NCI-H2029 treated with DMSO at 0.1 percent for 48 hours (cell line): Measurements from ENCODE around the gene SKAP1.
"Not testable (repeated sequence)": the region's sequence is repeated elsewhere in the genome, so short reads cannot be mapped to it uniquely, and the experiment has no call there.

Experiments used
- DNase-seq: peaks from one replicate; lab custom pipeline; 2025; lab: John Stamatoyannopoulos, UW

Gene SKAP1

DNA sequence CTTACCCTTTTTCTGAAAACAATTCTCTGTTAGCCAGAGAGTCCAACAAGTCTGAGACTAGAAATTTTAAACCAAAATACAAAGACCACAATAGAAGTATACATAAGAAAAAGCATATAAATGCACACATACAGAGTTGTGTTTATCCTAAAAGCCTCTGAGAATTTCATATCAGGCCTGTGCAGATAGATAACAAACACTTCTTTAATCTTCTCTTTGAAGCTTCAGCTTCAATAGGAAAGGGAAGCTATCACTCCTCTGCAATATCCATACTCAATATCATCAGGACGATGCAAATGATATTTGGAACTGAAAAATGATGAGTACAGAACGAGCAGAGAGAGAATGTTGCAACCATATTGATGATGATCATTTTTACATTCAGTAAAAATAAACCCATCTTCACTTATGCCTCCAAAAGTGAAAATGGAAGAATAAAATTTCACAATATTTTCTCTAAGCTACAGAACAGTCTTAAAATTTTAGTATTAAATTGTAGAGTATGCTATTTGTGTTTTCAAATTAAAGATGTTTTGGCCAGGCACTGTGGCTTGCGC lies 61.6 kb downstream of the SKAP1 start:
- DNase-seq, result no peak

DNA sequence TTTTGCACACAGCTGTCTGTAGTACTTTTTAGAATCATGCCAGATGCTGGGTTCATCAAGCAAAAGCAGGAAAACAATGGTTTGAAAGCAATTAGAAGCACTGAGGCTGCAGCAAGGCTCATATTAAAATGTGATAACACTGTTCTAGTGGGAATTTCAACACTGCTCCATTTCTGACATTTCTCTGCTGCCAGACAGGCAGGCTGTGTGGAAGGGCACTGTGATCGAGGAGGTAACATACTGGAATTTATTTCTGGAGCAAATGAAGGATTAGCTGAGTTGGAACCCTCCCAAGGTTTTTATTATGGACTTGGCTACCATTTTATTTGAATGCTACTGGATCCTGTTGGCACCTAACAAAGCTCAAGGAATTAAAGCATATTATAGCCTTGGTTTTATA lies 66.9 kb downstream of the SKAP1 start:
- no peak for DNase-seq

DNA sequence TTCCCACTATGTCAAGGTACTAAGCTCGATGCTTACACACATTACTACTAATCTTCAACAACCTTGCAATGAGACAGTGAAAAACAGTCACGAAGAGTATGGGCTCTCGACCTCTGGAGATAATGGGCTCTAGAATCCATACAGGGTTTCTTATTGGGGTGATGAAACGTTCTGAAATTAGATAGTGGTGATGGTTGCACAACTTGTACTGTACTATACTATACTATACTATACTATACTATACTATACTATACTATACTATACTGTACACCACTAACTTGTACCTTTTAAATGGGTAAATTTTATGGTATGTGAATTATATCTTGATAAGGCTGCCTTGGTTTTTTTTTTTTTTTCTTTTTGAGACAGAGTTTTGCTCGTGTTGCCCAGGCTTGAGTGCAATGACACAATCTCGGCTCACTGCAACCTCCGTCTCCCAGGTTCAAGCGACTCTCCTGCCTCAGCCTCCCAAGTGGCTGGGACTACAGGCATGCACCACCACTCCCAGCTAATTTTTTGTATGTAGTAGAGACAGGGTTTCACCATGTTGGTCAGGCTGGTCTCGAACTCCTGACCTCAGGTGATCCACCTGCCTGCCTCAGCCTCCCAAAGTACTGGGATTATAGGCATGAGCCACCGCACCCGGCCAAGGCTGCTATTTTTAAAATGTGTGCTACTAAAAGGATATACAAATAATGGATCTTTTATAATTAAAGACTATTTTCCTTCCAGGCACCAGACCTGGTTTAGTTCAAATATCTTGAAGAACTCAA lies 69.0 kb downstream of the SKAP1 start:
- not testable (repeated sequence) for DNase-seq

DNA sequence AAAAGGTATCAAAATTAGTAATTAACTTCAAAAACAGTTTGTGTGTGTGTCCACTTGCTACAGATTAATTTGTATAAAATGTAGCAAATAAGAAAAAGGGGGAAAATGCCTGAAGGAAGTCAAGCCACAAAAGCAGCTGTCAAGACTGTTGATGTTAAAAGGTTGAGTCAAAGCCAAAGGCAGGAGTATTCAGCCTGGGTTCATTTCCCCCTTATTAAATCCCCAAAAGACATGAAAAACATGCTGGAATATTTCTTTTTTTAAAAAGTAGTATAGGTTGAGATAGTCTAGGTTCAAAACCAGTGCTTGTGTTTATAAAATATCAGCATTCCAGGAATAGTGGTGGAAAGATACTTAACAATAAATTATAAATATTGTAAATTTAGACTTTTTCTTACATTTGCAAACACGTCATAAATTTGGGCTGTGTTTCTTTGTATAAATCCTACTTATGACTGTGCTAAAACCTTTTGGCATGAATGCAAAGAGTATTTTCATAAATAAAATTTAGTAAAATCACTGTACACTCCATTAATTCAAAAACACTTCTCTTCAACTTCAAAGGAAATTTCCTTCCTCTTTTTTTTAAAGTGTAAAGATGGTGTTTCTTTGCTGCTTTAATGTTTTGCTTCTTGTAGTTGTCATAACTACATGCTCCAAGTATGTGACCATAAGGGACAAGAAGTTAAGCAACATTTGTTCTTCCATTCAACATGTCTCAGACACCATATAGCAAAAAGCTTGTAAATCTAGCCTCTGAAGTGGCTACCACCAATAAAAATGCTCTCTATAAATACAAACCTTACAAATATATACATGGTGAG lies 72.0 kb downstream of the SKAP1 start:
- no peak for DNase-seq

DNA sequence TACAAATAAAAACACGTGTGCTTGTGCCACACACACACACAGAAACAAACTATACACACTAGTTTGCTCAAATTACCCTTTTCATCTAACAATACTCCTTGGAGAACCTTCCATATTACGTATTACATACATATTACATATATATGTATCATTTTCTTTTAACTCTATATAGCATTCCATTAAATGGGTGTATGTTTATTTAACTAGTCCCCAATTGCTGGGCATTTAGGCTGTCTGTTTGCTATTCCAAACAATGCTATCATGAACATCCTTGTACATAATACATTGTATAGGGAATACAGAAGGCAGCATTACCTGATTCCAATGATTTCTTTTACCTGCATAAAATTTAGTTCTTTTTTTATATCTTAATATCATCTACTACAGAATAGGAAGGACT lies 73.1 kb downstream of the SKAP1 start:
- no peak for DNase-seq

DNA sequence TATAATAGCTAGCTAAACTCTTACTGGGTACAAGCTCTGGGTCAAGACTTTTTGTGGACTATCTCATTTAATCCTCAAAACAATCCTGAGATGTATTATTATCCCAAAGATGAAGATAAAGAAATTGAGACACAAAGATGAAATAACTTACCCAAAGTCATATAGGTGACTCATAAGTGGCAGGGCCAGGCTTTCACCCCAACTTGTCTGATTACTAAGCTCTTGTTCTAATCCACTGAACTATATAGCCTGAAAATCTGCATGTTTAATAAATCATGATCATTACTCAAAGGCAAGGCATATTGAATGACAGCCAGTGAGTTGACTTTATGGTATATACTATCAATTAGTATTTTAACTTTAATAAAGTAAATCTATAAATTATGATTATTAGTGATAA lies 77.4 kb downstream of the SKAP1 start:
- DNase-seq, result no peak

DNA sequence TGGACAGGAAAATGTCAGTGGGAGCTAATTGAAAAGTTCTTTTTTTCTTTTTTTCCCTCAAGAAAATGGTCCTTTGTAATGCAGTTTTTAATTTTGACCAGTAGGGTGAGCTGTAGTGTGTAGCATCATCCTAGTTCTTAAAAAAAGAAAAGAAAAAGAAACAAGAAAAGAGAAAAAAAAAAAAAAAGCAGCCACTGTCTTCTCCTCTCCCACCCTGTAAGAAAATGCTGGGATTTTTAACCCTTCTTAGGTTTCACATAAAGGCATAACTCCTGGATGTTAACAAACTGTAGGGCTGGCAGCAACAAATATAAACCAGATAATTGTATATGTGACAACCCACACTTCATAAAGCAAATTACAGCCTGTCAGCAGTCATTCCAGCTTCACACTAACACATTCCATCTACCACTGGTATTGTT lies 78.1 kb downstream of the SKAP1 start:
- DNase-seq, result peak; percentile 15

DNA sequence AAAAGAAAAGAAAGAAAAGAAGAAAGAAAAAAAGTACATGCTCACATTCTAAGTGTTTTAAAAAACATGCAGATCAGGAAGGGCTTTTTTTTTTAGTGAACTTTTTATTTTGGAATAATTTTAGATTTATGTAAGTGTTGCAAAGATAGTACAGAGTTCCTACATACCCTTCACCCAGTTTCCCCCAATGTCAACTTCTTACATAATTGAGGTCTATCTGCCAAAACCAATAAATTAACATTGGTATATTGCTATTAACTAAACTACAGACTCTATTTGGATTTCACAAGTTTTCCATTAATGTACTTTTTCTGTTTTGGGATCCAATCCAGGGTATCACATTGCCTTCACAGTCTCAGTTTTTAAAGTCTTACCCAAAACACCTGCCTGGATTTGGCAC lies 81.7 kb downstream of the SKAP1 start:
- no peak for DNase-seq

DNA sequence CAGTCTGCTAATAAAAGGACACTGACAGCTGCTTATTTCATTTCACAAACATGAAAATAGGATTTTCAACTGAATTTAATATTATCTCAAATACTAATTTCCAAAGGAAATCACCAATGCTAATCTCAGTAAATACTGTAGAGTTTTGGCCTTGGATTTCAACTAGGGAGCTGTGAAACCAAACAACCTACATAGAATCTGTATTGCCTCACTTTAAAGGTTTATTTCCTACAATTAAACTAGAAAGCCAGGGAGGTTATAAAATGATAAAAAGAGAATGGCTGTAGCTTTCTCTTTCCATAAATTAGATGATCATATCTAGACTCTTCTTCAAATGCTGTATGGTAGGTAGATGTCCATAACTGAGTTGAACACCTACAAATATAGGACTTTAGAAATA lies 82.8 kb downstream of the SKAP1 start:
- DNase-seq, result no peak

DNA sequence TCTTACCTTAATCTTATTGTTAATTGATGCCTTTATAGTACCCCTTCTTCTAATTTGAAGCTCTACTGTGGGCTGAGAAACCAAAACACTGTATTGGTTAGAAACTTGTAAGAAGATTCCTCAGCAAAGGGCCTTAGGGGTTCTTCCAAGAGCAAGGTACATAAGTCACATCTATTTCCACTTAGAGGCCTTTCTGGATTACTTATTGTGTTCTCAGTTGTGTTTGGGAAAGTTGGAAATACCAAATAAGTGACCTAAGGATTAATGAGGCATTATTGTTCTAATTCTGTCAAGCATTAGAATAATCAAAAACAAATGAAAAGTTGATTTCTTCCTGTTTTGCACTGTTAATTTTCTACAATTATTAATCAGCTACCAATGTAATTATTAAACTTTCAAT lies 85.8 kb downstream of the SKAP1 start:
- no peak for DNase-seq

DNA sequence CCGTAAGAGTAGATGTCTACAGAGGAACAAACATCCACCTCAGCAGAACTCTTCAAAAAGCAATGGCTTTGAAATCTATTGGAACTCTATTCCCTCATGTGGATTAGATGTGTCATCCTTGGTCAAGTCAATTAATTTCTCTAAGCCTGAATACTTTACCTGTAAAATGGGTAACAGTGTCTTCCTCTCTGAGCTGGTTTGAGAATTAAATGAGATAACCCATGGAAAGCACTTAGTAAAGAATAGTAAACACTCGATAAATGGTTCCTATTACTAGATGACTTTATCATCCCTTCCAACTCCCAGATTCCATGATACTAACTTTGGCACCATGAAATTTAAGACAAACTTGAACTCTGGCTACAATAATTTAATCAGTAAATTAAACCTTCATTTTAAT lies 89.1 kb downstream of the SKAP1 start:
- DNase-seq, result no peak

DNA sequence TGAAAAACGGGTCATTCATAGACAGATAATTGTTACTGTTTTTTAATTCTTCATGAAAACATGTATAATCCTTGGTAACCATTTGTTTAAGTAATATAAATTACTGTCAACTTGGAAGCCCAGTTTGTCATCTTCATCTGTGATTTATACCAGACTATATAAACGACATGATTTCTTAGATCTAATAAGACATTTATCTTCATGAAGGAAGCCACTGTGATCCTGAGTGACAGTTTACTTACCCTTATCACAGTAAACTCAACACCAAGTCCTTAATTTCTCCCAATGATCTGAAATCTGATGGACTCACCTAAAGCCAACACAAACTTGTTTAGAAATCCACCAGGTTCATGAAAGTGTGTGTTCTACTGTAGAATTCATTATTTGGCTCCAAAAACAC lies 91.3 kb downstream of the SKAP1 start:
- no peak for DNase-seq

DNA sequence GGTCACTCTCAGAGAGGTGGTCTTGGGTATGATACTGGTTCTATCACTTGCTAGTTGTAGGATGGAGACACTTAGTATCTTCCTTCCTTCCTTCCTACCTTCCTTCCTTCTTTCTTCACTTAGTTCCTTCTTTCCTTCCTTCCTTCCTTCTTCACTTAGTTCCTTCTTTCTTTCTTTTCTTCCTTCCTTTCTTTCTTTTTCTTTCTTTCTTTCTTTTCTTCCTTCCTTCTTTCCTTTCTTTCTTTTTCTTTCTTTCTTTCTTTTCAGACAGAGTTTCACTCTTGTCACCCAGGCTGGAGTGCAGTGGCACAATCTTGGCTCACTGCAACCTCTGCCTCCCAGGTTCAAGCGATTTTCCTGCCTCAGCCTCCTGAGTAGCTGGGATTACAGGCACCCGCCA lies 92.1 kb downstream of the SKAP1 start:
- not testable (repeated sequence) for DNase-seq

DNA sequence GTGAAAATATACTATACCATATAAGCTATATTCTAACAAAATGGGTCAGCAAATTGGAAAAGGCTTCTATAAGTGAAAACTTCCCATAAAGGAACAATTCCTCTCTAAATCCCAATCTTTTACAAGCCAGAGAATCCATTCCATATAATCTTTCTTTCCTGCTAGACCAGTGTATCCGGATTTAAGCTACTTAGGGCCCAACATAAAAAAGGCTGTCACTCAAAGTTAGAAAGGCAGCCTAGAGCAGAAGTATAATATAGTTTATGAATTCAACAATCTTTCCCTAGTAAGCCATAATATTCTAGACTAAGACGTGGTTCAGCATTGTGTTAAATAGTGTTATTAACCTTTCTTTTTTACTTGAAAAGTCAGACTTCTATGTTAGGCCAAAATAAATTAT lies 93.0 kb downstream of the SKAP1 start:
- DNase-seq, result no peak

DNA sequence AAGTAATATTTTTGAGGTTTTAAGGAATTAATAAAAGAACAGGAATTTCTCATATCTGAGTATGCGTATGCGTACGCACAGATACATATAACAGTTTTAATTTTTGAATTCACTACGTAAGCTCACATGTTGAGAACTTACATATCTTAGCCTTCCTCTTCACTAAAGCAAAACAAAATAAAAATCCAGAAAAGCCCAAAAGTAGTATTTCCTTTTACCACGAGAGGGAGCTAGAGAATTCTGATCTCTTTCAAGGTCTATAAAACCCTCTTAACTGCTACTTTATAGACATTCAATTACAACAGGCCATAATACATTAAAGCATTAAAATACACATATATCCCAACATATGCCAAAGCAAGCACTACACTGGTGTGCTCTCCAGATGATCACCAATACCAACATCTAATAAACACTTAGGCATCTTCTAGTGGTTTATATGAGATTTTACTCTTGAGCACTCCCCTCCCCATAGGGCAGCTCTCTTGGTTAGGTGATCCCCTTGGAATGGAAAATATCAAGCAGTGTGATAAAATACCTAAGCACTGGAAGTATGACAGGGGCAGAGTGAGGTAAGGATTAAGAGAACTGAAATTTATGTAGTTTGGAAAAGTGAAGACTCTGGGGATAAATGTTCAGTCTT lies 94.0 kb downstream of the SKAP1 start:
- DNase-seq, result peak; percentile 91

DNA sequence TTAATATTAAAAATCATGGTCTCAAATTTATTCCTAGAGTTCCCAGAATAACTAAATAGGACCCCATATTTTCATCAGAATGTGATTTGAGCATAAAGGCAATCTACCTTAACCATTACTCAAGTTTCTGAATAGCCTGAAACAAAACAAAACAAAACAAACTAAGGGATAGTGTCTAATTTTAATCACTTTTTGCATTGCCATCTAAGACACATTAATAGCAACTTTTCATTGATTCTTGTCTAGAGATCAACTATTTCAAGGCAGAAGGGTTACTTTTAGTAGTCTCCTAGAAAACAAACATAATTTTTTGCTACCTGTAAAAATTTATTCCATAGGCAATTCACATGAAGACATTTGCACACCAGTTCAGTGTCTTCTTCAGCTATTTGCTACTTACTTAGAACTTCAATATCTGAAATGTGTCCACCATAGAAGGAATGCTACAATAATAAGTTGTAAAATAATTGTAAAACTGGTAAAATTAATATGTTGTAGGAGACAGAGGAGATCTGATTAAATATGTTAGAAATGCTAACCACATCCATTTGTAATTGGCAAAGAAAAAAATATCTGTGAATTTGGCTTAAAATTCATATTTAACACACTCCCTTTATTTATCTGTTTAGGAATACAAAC lies 94.7 kb downstream of the SKAP1 start:
- DNase-seq, result no peak

DNA sequence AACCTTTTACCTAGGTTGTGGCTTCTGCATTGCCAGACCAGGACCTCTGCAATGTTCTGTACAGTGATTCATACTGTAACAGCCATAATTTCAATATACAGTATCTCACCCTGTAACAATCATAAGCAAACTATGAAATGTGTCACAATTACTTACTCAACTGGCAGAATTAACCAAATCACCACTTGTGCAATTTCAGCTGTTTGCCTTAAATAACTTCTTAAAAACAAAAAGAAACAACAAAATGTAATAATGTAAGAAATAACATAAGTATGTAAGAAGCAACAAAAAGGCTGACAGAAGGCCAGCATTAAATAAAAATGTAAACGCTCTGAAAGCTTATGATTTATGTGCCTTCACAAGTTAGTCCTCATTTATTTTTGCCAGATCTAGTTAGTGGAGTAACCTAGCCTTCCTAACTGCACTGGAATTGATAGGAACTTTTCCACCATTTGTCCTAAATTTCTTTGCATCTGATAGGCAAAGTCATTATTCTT lies 96.9 kb downstream of the SKAP1 start:
- DNase-seq, result no peak

DNA sequence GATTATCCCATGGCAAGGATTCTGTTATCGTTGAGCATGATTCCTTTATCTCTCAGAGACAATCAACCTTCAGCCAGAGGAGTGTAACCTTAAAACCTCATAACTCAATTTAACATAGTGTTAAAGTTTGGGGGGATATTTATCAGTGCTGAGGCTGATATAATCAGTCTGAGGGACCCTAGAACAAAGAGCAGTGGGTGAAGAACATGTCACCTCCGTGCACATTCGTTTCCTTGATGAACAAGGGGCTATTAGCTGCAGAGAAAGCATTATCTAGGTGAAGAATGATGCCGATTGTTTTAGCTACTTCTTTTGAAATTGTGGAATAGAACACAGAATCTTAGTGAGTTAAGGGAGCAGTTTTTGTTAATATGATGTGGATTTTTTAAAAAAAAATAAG lies 99.1 kb downstream of the SKAP1 start:
- no peak for DNase-seq

DNA sequence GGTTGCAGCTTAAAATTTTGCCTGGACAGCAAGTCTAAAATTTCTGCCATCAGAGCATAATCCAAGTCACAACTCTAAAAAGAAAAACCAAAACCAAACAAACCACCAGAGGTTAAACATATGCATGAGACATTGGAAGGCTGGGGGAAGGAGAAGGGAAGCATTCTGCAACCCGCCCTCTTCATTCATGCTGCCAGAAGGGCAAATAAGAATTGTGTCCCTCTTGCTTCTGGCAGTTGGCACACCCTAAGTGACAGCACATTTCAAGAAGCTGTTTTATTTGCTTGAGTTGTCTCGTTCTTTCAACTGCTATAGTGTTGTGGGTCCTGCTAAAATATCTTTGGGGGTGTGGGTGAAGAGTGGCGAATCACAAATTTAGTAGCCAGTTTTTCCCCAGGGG lies 99.6 kb downstream of the SKAP1 start:
- no peak for DNase-seq

DNA sequence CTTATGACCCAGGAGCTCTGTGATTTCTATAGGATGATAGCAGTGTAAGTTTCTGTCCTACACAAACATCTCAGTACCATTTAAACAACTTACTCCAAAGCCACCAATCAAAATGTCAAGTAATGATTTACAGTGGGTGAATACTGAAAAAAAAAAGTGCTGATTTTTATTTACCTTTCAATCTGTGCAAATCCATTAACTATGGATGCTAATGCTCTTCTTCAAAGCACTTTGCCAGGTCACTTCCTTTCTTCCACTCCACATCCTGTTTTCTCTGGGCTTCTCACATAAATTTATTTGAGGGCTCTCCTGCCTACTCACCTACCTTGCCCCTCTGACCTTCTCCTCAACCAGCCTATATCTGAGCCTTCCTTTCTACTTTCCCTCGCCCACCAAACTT lies 101.6 kb downstream of the SKAP1 start:
- DNase-seq, result no peak

DNA sequence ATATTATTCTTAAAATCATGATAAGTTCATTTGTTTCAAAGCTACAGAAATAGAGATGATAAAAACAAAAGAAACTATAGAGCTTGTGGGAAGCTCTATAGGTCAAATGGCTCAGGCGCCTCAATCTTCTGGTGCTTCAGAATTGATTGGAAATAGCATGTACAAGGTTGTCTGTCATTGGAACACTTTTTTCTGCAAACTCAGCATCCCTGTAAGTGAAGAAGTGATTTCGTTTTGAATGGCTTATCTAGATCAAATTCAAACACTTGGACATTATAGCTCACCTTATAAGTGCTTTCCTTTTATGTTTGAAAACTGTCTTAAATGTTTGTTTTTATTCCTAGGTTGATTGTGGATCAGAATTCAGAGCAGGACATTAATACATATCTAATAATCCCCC lies 103.7 kb downstream of the SKAP1 start:
- DNase-seq, result no peak

DNA sequence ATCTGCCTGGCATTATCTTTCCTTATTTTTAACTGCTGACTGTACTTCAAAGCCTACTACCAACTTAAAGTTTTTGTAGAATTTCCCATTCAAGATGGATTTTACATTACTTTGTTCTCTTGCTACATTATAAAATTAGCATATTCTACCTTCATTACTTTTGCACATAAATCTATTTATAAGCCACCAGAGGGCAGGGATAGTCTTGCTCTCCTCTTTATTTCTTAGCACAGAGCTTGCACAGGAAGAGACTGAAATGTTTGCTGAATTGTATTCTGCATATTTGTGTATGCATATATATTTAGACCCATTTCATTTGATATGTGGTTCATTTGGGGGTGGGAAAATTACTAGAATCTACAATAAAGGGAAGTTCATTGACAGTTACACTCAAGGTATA lies 108.0 kb downstream of the SKAP1 start:
- DNase-seq, result no peak
